Measurements from ENCODE around the gene TGFBR1.
"Not testable (repeated sequence)": the region's sequence is repeated elsewhere in the genome, so short reads cannot be mapped to it uniquely, and the experiment has no call there.

Gene TGFBR1

GRCh38 chr9:99192786-99193465, 88.0 kb downstream of the TGFBR1 start:
- DNase-seq: no peak

- no peak for DNase-seq
Measured at GRCh38 chr9:99193466-99193821, 88.5 kb downstream of the TGFBR1 start.

DNA sequence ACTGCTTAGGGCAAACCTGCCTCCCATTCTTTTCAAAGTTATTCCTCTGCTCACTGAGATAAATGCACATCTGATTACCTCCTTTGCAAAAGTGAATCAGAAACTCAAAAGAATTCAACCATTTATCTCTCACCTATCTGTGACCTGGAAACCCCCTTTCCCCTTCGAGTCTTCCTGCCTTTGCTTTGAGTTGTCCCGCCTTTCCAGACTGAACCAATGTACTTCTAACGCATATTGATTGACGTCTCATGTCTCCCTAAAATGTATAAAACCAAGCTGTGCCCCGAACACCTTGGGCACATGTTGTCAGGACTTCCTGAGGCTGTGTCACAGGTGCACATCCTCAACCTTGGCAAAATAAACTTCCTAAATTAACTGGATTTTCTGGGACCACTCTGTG, 91.6 kb downstream of the TGFBR1 start:
- DNase-seq: not testable (repeated sequence)

GRCh38 chr9:99197124-99197630, 92.3 kb downstream of the TGFBR1 start:
- DNase-seq: no peak

DNA sequence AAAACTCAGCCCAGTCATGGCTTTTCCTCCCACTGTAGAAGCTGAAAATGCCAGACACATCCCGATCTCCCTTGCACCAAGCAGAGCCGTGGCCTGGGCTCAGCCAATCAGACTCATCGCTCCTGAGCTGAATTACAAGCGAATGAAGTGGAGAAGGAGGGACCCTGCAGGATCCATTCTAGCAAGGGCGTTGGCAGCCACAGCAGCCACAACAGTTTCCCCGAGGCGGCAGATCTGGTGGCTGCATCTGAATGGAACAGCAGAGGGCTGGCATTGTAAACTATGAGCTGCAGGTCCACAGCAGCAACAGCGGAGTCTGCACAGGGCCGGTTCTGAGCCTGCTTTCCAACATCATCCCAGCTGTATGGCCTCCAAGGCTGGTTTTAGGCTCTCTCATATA, 93.1 kb downstream of the TGFBR1 start:
- DNase-seq: no peak

GRCh38 chr9:99199938-99200539, 95.1 kb downstream of the TGFBR1 start:
- DNase-seq: no peak

- no peak for DNase-seq
Measured at GRCh38 chr9:99201603-99202002, 96.7 kb downstream of the TGFBR1 start.

Measured in stimulated activated CD4-positive, alpha-beta T cell treated with anti-CD3 and anti-CD28 coated beads, Interleukin-4, amount 100 ng/mL, for 1 hour (primary cell).